Fibroblast of pulmonary artery (primary cell): ENCODE measurements around the gene ANGPTL8.

Experiments
- DNase-seq: peaks from one replicate; pipeline ENCODE4 v3.0.0-alpha.2; 2010; ENCODE audit warnings: low read depth
- H3K4me3 ChIP-seq: replicated peaks from 2 replicates; pipeline ENCODE4 v1.5.1; 2011; ENCODE audit warnings: low read depth, mild to moderate bottlenecking, control low read depth, low read length, moderate library complexity
- TF ChIP-seq, protein P1 (sequence below): IDR thresholded peaks from 2 replicates; pipeline ENCODE4 v1.5.1; 2011; ENCODE audit warnings: mild to moderate bottlenecking, control low read depth, low read length, inconsistent platforms; ENCODE audit errors: missing control alignments

Gene ANGPTL8

DNA sequence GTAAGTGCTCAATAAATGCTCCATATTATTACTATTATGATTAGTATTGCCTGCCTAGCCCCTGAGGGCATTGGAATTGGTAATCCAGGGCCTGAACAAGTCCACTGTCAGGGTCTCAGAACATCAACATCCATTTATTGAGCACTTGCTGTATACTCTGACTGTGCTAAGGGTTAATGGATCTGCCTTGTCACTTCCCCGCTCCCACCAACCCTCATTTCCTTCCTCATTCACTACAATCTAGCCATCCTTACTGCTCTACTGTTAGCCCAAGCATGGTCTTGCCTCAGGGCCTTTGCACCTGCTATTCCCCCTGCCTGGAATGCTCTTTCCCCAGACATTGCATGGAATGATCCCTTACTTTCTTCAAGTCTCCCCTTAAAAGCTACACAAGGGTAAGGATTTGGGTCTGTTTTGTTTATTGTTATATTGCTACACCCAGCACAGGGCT, 12.7 kb upstream of the ANGPTL8 start:
- no peak overlapping the region for H3K4me3 ChIP-seq
- TF ChIP-seq, protein P1, sequence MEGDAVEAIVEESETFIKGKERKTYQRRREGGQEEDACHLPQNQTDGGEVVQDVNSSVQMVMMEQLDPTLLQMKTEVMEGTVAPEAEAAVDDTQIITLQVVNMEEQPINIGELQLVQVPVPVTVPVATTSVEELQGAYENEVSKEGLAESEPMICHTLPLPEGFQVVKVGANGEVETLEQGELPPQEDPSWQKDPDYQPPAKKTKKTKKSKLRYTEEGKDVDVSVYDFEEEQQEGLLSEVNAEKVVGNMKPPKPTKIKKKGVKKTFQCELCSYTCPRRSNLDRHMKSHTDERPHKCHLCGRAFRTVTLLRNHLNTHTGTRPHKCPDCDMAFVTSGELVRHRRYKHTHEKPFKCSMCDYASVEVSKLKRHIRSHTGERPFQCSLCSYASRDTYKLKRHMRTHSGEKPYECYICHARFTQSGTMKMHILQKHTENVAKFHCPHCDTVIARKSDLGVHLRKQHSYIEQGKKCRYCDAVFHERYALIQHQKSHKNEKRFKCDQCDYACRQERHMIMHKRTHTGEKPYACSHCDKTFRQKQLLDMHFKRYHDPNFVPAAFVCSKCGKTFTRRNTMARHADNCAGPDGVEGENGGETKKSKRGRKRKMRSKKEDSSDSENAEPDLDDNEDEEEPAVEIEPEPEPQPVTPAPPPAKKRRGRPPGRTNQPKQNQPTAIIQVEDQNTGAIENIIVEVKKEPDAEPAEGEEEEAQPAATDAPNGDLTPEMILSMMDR: no peak
- DNase-seq: no peak

DNA sequence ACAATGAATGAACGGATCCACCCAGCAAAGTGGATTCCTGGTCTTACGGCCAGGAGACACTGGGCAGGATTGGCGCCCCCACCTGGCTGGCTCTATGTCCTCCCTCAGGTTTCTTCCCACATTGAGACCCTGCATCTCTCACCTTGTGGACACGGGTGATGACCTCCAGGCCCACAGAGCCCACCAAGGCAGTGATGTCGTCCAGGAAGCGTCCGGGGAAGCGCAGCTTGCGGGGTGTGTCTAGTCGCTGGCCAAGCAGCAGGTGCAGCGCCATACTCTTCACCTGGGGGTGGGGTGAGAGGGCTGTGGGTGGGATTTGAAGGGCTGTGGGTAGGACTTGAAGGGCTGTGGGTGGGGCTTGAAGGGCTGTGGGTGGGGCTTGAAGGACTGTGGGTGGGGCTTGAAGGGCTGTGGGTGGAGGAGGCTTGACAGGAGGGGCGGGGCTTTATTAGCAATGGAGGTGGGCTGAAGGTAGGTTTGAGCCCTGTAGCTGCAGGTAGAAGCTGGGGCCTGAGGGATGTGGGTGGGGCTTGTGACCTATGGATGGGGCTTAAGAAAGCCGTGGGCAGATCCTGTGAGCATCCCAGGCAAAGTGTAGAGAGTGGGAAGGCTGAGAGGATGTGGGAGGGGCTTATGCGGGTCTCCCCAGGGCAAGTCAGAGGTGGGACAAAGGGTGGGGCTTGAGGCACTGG, 12.1 kb upstream of the ANGPTL8 start:
- no peak for DNase-seq
- H3K4me3 ChIP-seq: no peak overlapping the region
- TF ChIP-seq, protein P1: no peak

GRCh38 chr19:11230621-11231386, 8.6 kb upstream of the ANGPTL8 start:
- H3K4me3 ChIP-seq: no peak overlapping the region
- TF ChIP-seq, protein P1: no peak
- DNase-seq: no peak

- TF ChIP-seq, protein P1: no peak
- DNase-seq: no peak
- H3K4me3 ChIP-seq: no peak overlapping the region
Observed at GRCh38 chr19:11232555-11232954, 6.9 kb upstream of the ANGPTL8 start.

DNA sequence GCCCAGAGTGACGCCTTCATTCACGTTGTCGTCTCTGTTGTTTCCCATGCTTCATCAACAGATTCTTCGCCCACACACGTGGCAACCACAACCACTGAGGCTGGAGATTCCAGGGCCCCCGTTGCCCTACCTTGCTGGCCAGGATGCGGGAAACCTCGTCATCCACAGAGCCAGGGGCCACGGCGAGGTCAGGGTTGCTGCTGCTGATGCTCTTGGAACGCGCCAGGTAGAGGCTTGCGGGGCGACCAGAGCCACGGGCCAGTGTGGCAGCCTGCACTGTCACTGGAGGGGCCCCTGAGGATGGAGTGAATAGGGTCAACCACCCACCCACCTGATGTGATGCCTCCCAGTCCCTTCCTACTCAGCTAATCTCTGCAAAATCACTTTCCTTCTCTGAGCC, 6.3 kb upstream of the ANGPTL8 start:
- no peak overlapping the region for H3K4me3 ChIP-seq
- TF ChIP-seq, protein P1: no peak
- DNase-seq: no peak

GRCh38 chr19:11234486-11235075, 4.8 kb upstream of the ANGPTL8 start:
- DNase-seq: no peak
- no peak overlapping the region for H3K4me3 ChIP-seq
- TF ChIP-seq, protein P1: no peak
